Keratinocyte (primary cell): Measurements from ENCODE around the gene FCHO2. TPM values are rescaled to one million over a fixed set of nuclear protein-coding genes. Genes with fewer than 3 reads are reported as not detected.
A peak's percentile ranks its signal among the peaks of the same experiment; 100 is the strongest.

Source experiments
- DNase-seq: peaks from one replicate; pipeline ENCODE4 v3.0.0-alpha.2; 2011; ENCODE audit warnings: low read depth, missing footprints, low spot score
- FAIRE-seq: peaks from 2 replicates; lab custom pipeline; 2011; peaks lifted over from hg19 to GRCh38; lab: Jason Lieb, UNC
- H2AFZ ChIP-seq: 2 replicates; pipeline ENCODE4 v1.6.0; 2012; ENCODE audit warnings: low read length, control low read depth, inconsistent platforms; ENCODE audit not compliant: control insufficient read depth
- H3K27ac ChIP-seq: 2 replicates; pipeline ENCODE4 v1.5.1; 2011; ENCODE audit warnings: low read length; ENCODE audit not compliant: control insufficient read depth, insufficient read depth
- H3K27me3 ChIP-seq: 3 replicates; pipeline ENCODE4 v1.6.0; 2011; ENCODE audit warnings: low read length; ENCODE audit not compliant: control insufficient read depth, insufficient read depth; ENCODE audit errors: extremely low read depth
- H3K36me3 ChIP-seq, 2 experiments: 2 replicates in 1 of 2; 3 replicates in 1 of 2; pipeline ENCODE4 v1.5.1; 2011; ENCODE audit warnings: low read length in 2 of 2, mild to moderate bottlenecking in 1 of 2; ENCODE audit not compliant: control insufficient read depth in 2 of 2, insufficient read depth in 2 of 2; ENCODE audit errors: extremely low read depth in 1 of 2
- H3K4me1 ChIP-seq: 3 replicates; pipeline ENCODE4 v1.5.1; 2011; ENCODE audit warnings: low read length; ENCODE audit not compliant: control insufficient read depth, insufficient read depth; ENCODE audit errors: extremely low read depth
- H3K4me2 ChIP-seq: 3 replicates; pipeline ENCODE4 v1.6.0; 2011; ENCODE audit warnings: low read depth, low read length; ENCODE audit not compliant: control insufficient read depth, insufficient read depth; ENCODE audit errors: extremely low read depth
- H3K4me3 ChIP-seq, 3 experiments: fragments of 200-600 bp in 1 of 3; sonication (generic) in 1 of 3; 2 replicates in 2 of 3; 3 replicates in 1 of 3; pipeline ENCODE4 v1.5.1; 2011 to 2016; ENCODE audit warnings: low read length in 3 of 3, mild to moderate bottlenecking in 3 of 3, control low read depth in 2 of 3, inconsistent platforms in 1 of 3, low read depth in 1 of 3, mixed read lengths in 1 of 3, mixed run types in 1 of 3, moderate library complexity in 1 of 3; ENCODE audit not compliant: control insufficient read depth in 2 of 3, insufficient read depth in 2 of 3; ENCODE audit errors: extremely low read depth in 1 of 3
- H3K79me2 ChIP-seq: 2 replicates; pipeline ENCODE4 v1.6.0; 2012; ENCODE audit warnings: low read length; ENCODE audit not compliant: control insufficient read depth, insufficient read depth
- H3K9ac ChIP-seq: 3 replicates; pipeline ENCODE4 v1.6.0; 2011; ENCODE audit warnings: low read length; ENCODE audit not compliant: control insufficient read depth, insufficient read depth; ENCODE audit errors: extremely low read depth
- H3K9me1 ChIP-seq: 3 replicates; pipeline ENCODE4 v1.6.0; 2011; ENCODE audit warnings: low read length; ENCODE audit not compliant: control insufficient read depth, insufficient read depth; ENCODE audit errors: extremely low read depth
- H3K9me3 ChIP-seq: 2 replicates; pipeline ENCODE4 v1.5.1; 2012; ENCODE audit warnings: low read depth, low read length; ENCODE audit not compliant: control insufficient read depth
- H4K20me1 ChIP-seq: 3 replicates; pipeline ENCODE4 v1.6.0; 2011; ENCODE audit warnings: low read length; ENCODE audit not compliant: control insufficient read depth, insufficient read depth; ENCODE audit errors: extremely low read depth
- EZH2 ChIP-seq: IDR thresholded peaks from one replicate; pipeline ENCODE4 v1.6.1; 2012; ENCODE audit warnings: inconsistent platforms, mild to moderate bottlenecking, low read length, moderate library complexity
- dilution Hi-C: fragments of 300-500 bp; cut with MboI; formaldehyde crosslinking; loops from one replicate; pipeline ENCODE4 v1.7.0; 2020; ENCODE audit warnings: low sequenced_read_pairs; ENCODE audit not compliant: extremely low pct_ligation_motif_present
- polyA plus RNA-seq, 5 experiments: library from polyadenylated mRNA; depleted of rRNA in 3 of 5; stranded (reverse) in 3 of 5; stranded (forward) in 1 of 5; unstranded in 1 of 5; fragments of >200 nt; gene quantifications; 1 replicate in 1 of 5; 2 replicates in 3 of 5; 3 replicates in 1 of 5; pipeline versions ENCODE4 v1.2.1 to v1.2.3, GENCODE V29; 2011 to 2012; ENCODE audit warnings: missing spikeins in 2 of 5, low read depth in 1 of 5, low replicate concordance in 1 of 5
- TF ChIP-seq, protein P1 (sequence below), 3 experiments: IDR thresholded peaks in 1 of 3; conservative IDR thresholded peaks in 1 of 3; optimal IDR thresholded peaks in 1 of 3; 2 replicates in 2 of 3; 3 replicates in 1 of 3; pipeline versions ENCODE3 to v1.5.1; 2011; ENCODE audit warnings: low read length in 3 of 3, mild to moderate bottlenecking in 3 of 3, moderate library complexity in 2 of 3, control low read depth in 1 of 3, inconsistent platforms in 1 of 3; ENCODE audit not compliant: insufficient read depth in 2 of 3; ENCODE audit errors: extremely low read depth in 1 of 3

The FCHO2 gene
- polyA plus RNA-seq, 1 donor (not counting 4 experiments of a cell fraction or from before 2014, with no cell fraction given), result 10.6 TPM

DNA sequence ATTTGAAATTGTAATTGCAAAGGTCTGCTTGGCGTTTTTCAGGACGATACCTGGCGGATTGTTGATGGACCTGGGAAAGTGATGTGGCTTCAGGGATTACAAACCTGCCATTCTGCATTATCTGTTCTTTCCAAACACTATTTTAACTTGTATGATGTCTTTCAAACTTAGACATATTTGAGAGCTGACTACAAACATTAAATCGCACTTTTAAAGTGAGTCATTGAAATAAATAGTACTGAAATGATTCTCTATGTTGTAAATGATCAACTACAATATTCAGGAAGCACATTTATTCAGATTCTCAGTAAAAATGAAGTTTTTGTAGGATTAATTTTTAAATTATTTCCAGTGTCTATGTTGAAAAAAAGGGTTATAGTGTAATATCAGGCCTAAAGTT, 132.2 kb downstream of the FCHO2 start:
- Histone ChIP-seq H2AFZ (no peak overlapping the region), H3K27ac (no peak overlapping the region), H3K4me1 (peaks cover 5% of the 10 kb centered on the region), H3K79me2 (no peaks in the 10 kb centered on the region), H3K9me1 (no peaks in the 10 kb centered on the region), H4K20me1 (no peaks in the 10 kb centered on the region), H3K36me3 (peaks cover 1 to 3% of the 10 kb centered on the region in 2 experiments), H3K4me3 (no peak overlapping the region), H3K4me2 (no peak overlapping the region), H3K9ac (no peak overlapping the region), H3K9me3 (no peaks in the 10 kb centered on the region), H3K27me3 (no peaks in the 10 kb centered on the region)
- dilution Hi-C loops, result no loop called here
- no peak for DNase-seq
- FAIRE-seq, result peak; percentile 32
- TF ChIP-seq, protein P1, sequence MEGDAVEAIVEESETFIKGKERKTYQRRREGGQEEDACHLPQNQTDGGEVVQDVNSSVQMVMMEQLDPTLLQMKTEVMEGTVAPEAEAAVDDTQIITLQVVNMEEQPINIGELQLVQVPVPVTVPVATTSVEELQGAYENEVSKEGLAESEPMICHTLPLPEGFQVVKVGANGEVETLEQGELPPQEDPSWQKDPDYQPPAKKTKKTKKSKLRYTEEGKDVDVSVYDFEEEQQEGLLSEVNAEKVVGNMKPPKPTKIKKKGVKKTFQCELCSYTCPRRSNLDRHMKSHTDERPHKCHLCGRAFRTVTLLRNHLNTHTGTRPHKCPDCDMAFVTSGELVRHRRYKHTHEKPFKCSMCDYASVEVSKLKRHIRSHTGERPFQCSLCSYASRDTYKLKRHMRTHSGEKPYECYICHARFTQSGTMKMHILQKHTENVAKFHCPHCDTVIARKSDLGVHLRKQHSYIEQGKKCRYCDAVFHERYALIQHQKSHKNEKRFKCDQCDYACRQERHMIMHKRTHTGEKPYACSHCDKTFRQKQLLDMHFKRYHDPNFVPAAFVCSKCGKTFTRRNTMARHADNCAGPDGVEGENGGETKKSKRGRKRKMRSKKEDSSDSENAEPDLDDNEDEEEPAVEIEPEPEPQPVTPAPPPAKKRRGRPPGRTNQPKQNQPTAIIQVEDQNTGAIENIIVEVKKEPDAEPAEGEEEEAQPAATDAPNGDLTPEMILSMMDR (optimal IDR thresholded peaks at IDR 0.05 in 1 of 3, IDR thresholded peaks at IDR 0.05 in 1 of 3, conservative IDR thresholded peaks at IDR 0.05 in 1 of 3; ENCODE audit: extremely low read depth in 1 of 3, insufficient read depth in 2 of 3, low read length in 3 of 3), result no peak
- no peak for TF ChIP-seq EZH2

DNA sequence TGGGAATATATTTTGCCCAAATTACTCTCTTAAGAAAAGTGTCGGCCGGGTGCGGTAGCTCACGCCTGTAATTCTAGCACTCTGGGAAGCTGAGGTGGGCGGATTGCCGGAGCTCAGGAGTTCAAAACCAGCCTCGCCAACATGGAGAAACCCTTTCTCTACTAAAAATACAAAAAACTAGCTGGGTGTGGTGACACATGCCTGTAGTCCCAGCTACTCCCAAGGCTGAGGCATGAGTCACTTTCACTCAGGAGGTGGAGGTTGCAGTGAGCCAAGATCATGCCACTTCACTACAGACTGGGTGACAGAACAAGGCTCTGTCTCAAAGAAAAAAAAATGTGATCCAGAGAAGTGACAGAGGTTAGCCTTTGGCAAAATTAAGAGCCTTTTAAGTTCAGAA, 138.1 kb downstream of the FCHO2 start:
- Histone ChIP-seq H3K9me3 (no peaks in the 10 kb centered on the region), H3K4me1 (peaks cover 10% of the 10 kb centered on the region), H3K9ac (no peak overlapping the region), H3K27me3 (no peaks in the 10 kb centered on the region), H3K27ac (peak overlapping the region; percentile 35), H3K9me1 (peaks cover 2% of the 10 kb centered on the region), H3K36me3 (no peaks in the 10 kb centered on the region), H4K20me1 (no peaks in the 10 kb centered on the region), H2AFZ (no peak overlapping the region), H3K4me3 (peak overlapping the region in 1 of 3 experiments; percentile 24), H3K79me2 (no peaks in the 10 kb centered on the region), H3K4me2 (peak overlapping the region; percentile 35)
- FAIRE-seq, result peak; percentile 56
- peak; percentile 46 for DNase-seq
- TF ChIP-seq, protein P1 (optimal IDR thresholded peaks at IDR 0.05 in 1 of 3, IDR thresholded peaks at IDR 0.05 in 1 of 3, conservative IDR thresholded peaks at IDR 0.05 in 1 of 3; ENCODE audit: extremely low read depth in 1 of 3, insufficient read depth in 2 of 3, low read length in 3 of 3), result no peak
- no peak for TF ChIP-seq EZH2
- dilution Hi-C loops, result no loop called here
